Right lobe of liver (tissue), 4 donors: Measurements from ENCODE around the gene MYOM1.

ENCODE experiments used
- POLR2A ChIP-seq: fragments of 450-650 bp; IDR thresholded peaks from one replicate; pipeline ENCODE4 v1.6.1; 2017; ENCODE audit warnings: antibody characterized with exemption, mild to moderate bottlenecking
- TF ChIP-seq, protein P1 (sequence below), 4 donors: fragments of 200-600 bp in 3 of 4; fragments of 450-650 bp in 1 of 4; IDR thresholded peaks; one replicate each; pipeline versions ENCODE4 v1.5.1 to v1.8.0; 2016 to 2022; ENCODE audit warnings: antibody characterized with exemption in 4 of 4, mild to moderate bottlenecking in 2 of 4
- donor health status: DM: no; HTN: no; CAD: no.
- donor health status: DM: no; HTN: no; CAD: no.
- donor health status: DM: no; HTN: yes; CAD: no.

DNA sequence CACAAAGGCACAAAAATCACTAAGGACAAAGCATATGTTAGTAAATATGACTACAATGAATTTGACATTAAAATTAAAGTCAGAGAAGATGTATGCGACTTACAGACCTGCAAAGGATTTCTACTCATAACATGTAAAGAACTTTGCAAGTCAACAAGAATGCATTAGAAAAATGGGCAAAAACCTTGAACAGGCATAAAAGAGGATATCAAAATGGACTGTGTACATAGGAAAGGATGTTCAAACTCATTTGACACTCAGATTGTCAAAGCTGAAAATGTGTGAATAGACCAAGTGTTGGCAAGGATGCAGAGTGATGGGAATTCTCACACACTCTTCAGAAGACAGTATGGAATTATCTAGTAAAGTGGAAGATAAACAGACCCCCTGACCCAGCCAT lies 94.9 kb downstream of the MYOM1 start:
- TF ChIP-seq, protein P1, sequence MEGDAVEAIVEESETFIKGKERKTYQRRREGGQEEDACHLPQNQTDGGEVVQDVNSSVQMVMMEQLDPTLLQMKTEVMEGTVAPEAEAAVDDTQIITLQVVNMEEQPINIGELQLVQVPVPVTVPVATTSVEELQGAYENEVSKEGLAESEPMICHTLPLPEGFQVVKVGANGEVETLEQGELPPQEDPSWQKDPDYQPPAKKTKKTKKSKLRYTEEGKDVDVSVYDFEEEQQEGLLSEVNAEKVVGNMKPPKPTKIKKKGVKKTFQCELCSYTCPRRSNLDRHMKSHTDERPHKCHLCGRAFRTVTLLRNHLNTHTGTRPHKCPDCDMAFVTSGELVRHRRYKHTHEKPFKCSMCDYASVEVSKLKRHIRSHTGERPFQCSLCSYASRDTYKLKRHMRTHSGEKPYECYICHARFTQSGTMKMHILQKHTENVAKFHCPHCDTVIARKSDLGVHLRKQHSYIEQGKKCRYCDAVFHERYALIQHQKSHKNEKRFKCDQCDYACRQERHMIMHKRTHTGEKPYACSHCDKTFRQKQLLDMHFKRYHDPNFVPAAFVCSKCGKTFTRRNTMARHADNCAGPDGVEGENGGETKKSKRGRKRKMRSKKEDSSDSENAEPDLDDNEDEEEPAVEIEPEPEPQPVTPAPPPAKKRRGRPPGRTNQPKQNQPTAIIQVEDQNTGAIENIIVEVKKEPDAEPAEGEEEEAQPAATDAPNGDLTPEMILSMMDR (IDR thresholded peaks at IDR 0.05), result no peak
- TF ChIP-seq POLR2A, result no peak
